HG03432 (cell line): Measurements from ENCODE around the gene AGFG2.
A peak's percentile ranks its signal among the peaks of the same experiment; 100 is the strongest.
"Not testable (repeated sequence)": the region's sequence is repeated elsewhere in the genome, so short reads cannot be mapped to it uniquely, and the experiment has no call there.

Source experiments
- ATAC-seq: cut with Tn5 transposase; IDR thresholded peaks from one replicate; pipeline ENCODE4 v1.9.1; 2021; ENCODE audit warnings: mild to moderate bottlenecking, moderate library complexity; ENCODE audit not compliant: unreplicated experiment

AGFG2 gene, protein sequence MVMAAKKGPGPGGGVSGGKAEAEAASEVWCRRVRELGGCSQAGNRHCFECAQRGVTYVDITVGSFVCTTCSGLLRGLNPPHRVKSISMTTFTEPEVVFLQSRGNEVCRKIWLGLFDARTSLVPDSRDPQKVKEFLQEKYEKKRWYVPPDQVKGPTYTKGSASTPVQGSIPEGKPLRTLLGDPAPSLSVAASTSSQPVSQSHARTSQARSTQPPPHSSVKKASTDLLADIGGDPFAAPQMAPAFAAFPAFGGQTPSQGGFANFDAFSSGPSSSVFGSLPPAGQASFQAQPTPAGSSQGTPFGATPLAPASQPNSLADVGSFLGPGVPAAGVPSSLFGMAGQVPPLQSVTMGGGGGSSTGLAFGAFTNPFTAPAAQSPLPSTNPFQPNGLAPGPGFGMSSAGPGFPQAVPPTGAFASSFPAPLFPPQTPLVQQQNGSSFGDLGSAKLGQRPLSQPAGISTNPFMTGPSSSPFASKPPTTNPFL

DNA sequence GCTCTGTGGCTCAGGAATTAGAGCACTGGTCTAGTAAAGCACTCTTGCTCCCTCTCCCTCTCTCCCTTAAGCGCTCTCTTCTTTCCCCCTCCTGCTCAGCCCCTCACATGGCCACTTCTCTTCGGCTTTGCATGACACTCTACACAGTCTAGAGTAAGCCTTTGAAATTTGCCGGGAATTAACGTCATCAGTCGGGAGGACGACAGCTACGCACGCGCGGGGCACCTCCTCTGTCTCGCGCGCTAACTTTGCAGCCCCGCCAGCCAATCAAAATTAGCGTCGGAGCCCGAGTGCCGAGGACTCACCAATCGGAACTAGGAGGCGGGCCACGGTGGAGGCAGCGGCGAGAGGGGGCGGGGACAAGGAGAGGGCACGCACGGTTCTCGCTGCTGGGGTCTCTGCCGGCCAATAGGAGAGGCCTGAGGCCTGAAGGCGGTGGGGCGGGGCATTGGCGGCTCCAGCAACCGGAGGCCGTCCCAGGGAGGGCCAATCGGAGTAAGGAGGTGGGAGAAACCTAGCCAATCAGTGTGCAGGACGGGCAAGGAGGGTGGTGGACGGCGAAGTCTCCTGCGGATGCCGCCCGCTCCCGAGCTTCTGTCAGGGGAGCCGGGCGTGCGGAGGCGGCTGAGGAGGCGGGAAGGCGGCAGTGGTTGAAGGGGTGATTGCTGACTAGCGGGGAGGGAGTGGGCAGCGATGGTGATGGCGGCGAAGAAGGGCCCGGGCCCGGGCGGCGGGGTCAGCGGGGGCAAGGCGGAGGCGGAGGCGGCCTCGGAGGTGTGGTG, at the start of gene AGFG2:
Gene AGFG2 (plus strand): TSS at position 550 of the 782 bp plus-strand sequence. CDS start 144 bp downstream, at position 694.
- ATAC-seq, result peak; percentile 93

DNA sequence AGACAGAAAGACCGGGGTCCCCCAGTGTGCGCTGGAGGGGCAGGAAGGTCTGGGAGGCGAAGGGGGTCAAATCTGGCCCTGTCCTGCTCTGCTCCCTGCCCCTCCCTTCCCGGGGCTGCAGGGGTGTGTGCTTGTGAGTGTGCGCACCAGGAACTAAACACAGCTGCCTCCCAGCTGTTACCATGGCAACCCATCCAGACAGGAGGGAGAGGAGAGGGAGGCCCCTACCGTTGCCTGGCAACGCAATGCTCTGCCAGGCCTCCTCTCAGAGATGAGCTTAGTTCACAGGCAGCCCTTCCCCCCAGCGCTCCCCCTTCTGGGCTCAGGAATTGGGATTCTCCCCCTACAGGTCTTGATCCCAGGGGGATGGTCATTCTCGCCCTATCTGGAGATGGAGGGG, 49.2 kb upstream of the AGFG2 start:
- no peak for ATAC-seq

- ATAC-seq, result no peak
These were observed 48.4 kb upstream of the AGFG2 start for GRCh38 chr7:100490483-100491191.

DNA sequence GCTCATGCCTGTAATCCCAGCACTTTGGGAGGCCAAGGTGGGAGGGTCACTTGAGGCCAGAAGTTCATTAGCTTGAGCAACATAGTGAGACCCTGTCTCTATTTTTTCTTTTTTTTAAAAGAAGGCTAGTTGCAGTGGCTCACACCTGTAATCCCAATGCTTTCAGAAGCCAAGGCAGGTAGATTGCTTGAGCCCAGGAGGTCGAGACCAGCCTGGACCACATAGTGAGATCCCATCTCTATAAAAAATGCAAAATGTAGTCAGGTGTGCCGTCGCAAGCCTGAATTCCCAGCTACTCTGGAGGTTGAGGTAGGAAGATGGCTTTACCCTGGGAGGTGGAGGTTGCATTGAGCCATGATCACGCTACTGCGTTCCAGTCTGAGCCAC, 47.8 kb upstream of the AGFG2 start:
- ATAC-seq, result no peak

DNA sequence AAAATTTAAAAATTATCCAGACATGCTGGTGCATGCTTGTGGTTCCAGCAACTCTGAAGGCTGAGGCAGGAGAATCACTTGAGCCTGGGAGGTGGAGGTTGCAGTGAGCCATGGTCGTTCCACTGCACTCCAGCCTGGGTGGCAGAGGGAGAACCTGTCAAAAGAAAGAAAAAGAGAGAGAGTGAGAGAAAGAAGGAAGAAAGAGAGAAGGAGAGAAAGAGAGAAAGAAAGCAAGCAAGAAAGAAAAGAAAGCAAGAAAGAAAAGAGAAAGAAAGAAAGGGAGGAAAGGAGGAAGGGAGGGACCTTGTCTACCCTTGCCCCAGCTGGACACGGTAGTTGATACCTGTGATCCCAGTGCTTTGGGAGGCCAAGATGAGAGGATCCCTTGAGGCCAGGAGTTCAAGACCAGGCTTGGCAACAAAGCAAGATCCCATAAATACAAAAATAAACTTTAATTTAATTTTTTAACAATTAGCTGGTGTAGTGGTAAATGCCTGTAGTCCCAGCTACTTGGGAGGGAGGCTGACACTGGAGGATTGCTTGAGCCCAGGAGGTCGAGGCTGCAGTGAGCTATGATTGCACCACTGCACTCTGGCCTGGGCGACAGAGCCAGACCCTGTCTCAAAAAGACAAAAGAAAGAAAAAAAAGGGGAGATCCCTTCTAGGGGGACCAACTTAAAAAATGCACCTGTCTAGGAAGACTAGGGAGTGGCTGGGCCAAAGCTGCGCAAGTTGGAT, 46.1 kb upstream of the AGFG2 start:
- no peak for ATAC-seq

- no peak for ATAC-seq
These were observed 45.3 kb upstream of the AGFG2 start for GRCh38 chr7:100493476-100494264.

- no peak for ATAC-seq
These were observed 42.5 kb upstream of the AGFG2 start for GRCh38 chr7:100496509-100496908.

DNA sequence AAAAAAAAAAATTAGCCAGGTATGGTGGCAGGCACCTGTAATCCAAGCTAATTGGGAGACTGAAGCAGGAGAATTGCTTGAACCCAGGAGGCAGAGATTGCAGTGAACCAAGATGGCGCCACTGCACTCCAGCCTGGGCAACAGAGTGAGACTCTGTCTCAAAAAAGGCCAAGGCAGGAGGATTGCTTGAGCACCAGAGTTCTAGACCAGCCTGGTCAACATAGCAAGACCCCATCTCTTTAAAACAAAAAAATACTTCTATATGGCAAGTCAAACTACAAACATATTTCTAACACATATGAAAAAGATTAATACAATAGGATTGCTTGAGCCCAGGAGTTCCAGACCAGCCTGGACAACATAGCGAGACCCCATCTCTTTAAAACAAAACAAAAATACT, 38.3 kb upstream of the AGFG2 start:
- ATAC-seq, result not testable (repeated sequence)

DNA sequence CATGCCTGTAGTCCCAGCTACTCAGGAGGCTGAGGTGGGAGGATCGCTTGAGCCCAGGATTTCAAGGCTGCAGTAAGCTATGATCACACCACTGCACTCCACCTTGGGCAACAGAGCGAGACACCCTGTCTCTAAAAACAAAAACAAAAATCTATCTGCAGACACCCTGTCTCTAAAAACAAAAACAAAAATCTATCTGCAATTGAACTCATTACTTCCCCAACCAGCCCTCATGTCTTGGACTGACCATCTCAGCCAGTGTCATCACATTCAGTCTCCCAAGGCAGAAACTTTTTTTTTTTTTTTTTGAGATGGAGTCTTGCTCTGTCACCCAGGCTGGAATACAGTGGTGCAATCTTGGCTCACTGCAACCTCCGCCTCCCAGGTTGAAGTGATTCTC, 35.0 kb upstream of the AGFG2 start:
- not testable (repeated sequence) for ATAC-seq

DNA sequence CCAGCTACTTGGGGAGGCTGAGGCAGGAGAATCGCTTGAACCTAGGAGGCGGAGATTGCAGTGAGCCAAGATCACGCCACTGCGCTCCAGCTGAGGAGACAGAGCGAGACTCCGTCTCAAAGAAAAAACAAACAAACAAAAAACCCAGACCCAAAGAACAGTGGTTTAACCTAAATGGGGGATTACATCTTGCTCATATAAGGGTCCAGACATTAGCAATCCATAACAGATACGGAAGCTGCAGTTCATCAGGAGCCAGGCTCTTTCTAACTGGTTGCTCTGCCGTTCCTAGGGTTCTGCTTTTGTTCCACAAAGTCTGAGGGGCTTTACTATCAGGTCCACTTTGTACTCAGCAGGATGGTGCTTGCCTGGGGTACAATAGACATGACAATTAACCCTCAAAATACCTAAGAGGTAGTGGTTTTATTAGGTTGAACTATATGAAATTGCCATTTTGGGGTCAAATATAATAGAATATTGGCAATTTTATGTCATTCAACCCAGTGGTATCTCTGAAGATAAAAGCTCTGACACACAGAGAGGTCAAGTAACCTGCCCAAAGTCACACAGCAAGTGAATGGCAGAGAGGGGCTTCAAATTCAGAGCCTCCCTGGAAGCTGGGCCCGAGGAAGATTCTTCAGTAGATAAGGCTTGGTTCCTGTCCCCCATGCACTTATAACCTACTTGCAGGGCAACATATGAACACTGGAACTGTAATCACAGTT, 34.0 kb upstream of the AGFG2 start:
- no peak for ATAC-seq

- no peak for ATAC-seq
These were observed 32.6 kb upstream of the AGFG2 start for GRCh38 chr7:100506356-100506923.

DNA sequence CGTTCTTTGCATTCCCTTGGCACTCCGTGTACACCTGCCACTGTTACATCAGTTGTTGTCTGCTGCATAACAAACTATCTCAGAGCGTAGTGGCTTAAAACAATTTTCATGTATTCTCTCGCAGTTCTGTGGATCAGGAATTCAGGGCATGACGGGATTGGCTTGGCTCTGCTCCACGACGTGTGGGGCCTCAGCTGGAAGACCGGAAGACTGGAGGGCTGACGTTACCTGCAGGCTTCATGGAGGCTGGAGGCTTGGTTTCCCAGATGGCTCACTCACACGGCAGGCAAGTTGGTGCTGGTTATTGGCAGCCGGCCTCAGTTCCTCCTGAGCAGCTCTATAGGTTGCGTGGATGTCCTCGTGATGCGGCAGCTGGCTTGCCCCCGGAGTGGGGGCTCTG, 29.8 kb upstream of the AGFG2 start:
- ATAC-seq, result no peak

DNA sequence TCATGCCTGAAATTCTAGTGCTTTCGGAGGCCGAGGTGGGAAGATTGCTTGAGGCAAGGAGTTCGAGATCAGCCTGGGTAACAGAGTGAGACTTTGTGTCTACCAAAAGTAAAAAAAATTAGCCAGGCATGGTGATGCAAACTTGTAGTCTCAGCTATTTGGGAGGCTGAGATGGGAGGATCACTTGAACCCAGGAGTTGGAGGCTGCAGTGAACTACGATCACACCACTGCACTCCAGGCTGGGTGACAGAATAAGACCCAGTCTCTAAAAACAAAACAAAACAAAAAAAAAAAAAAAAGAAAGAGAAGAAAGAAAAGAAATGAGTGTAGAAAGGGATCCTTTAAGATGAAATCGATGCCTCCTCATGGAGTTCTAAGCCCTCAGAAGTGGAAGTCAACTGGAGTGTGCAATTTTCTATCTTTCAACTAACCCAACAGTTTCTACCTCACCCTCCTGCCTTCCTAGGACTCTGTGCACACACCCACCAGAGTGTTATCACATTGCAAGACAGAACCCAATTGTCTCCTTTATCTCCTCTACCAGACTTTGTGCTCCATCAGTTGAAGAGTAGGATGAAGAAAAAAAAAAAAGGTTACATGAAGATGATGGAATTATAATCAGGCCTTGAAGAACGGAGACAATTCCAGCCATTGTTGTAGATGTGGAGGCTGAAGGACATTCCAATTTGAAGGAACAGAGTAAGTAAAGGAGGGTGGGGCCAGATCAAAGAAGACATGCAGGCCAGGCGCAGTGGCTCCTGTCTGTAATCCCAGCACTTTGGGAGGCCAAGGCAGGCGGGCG, 28.4 kb upstream of the AGFG2 start:
- no peak for ATAC-seq

- no peak for ATAC-seq
These were observed 25.7 kb upstream of the AGFG2 start for GRCh38 chr7:100513212-100513810.

GRCh38 chr7:100515072-100515532, 23.9 kb upstream of the AGFG2 start:
- ATAC-seq, result no peak

GRCh38 chr7:100516135-100516812, 22.7 kb upstream of the AGFG2 start:
- ATAC-seq, result no peak

DNA sequence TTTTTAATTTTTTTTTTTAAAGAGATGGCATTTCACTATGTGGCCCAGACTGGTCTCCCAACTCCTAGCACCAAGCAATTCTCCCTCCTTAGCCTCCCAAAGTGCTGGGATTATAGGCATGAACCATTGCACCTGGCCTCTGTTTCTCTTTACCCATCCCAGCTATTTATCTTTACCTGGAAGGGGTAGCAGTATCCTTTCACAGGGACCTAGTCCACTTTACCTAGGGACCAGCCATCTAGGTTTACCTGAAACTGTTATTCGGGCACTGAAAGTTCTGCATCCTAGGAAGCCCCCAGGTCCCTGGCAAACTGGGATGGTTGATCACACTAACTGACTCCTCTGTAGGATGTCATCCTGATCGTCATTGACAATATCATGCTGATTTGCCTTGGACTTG, 21.7 kb upstream of the AGFG2 start:
- no peak for ATAC-seq
